Astrocyte of the spinal cord (primary cell): ENCODE data around the gene SAMD4A.
A peak's percentile ranks its signal among the peaks of the same experiment; 100 is the strongest.

ENCODE experiments used
- DNase-seq: peaks from one replicate; pipeline ENCODE4 v3.0.0; 2011; ENCODE audit warnings: low read depth, low spot score
- H3K4me3 ChIP-seq: 2 replicates; pipeline ENCODE4 v1.5.1; 2011; ENCODE audit warnings: low read depth, mild to moderate bottlenecking, low read length, moderate library complexity
- CTCF ChIP-seq: IDR thresholded peaks from 2 replicates; pipeline ENCODE4 v1.5.1; 2012; ENCODE audit warnings: low read depth, mild to moderate bottlenecking, low read length, inconsistent platforms
- in situ Hi-C: cut with HindIII; loops from 2 replicates; pipeline ENCODE4 v1.10.0; 2017; ENCODE audit warnings: low sequenced_read_pairs

SAMD4A gene

GRCh38 chr14:54724676-54725325, 157.9 kb downstream of the SAMD4A start:
- no peak overlapping the region for H3K4me3 ChIP-seq
- DNase-seq, result no peak
- in situ Hi-C loops, result no loop called here
- TF ChIP-seq CTCF, result no peak

GRCh38 chr14:54725998-54726397, 159.1 kb downstream of the SAMD4A start:
- H3K4me3 ChIP-seq, result no peak overlapping the region
- TF ChIP-seq CTCF, result no peak
- in situ Hi-C loops, result no loop called here
- DNase-seq, result no peak

GRCh38 chr14:54727929-54728328, 161.0 kb downstream of the SAMD4A start:
- H3K4me3 ChIP-seq, result no peak overlapping the region
- no peak for TF ChIP-seq CTCF
- DNase-seq, result no peak
- in situ Hi-C loops, result no loop called here

- no peak for TF ChIP-seq CTCF
These were observed 162.0 kb downstream of the SAMD4A start for GRCh38 chr14:54728700-54729527.

GRCh38 chr14:54730156-54730961, 163.4 kb downstream of the SAMD4A start:
- DNase-seq, result peak; percentile 62
- TF ChIP-seq CTCF, result no peak
- in situ Hi-C loops, result no loop called here
- H3K4me3 ChIP-seq, result peak overlapping the region; percentile 4

More at GRCh38 chr14:54728700-54729527, 162.0 kb downstream of the SAMD4A start:
- no peak overlapping the region for H3K4me3 ChIP-seq
- no peak for DNase-seq
- in situ Hi-C loops, result no loop called here

- no peak for DNase-seq
- in situ Hi-C loops, result no loop called here
- no peak overlapping the region for H3K4me3 ChIP-seq
- TF ChIP-seq CTCF, result no peak
These were observed 168.0 kb downstream of the SAMD4A start for GRCh38 chr14:54734966-54735365.
